ENCODE measurements around the gene MRPL37.

GRCh38 chr1:54223441-54224202 lies 23.7 kb downstream of the MRPL37 start:
- TF ChIP-seq, protein P1, sequence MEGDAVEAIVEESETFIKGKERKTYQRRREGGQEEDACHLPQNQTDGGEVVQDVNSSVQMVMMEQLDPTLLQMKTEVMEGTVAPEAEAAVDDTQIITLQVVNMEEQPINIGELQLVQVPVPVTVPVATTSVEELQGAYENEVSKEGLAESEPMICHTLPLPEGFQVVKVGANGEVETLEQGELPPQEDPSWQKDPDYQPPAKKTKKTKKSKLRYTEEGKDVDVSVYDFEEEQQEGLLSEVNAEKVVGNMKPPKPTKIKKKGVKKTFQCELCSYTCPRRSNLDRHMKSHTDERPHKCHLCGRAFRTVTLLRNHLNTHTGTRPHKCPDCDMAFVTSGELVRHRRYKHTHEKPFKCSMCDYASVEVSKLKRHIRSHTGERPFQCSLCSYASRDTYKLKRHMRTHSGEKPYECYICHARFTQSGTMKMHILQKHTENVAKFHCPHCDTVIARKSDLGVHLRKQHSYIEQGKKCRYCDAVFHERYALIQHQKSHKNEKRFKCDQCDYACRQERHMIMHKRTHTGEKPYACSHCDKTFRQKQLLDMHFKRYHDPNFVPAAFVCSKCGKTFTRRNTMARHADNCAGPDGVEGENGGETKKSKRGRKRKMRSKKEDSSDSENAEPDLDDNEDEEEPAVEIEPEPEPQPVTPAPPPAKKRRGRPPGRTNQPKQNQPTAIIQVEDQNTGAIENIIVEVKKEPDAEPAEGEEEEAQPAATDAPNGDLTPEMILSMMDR (optimal IDR thresholded peaks at IDR 0.05 in 1 of 3, IDR thresholded peaks at IDR 0.05 in 1 of 3, conservative IDR thresholded peaks at IDR 0.05 in 1 of 3; ENCODE audit: extremely low read depth in 1 of 3, insufficient read depth in 2 of 3, low read length in 3 of 3): no peak
- no peak for TF ChIP-seq EZH2 (IDR thresholded peaks at IDR 0.05; ENCODE audit: low read length)

All from keratinocyte (primary cell).